ENCODE data around the gene GARNL3.

Gene GARNL3

DNA sequence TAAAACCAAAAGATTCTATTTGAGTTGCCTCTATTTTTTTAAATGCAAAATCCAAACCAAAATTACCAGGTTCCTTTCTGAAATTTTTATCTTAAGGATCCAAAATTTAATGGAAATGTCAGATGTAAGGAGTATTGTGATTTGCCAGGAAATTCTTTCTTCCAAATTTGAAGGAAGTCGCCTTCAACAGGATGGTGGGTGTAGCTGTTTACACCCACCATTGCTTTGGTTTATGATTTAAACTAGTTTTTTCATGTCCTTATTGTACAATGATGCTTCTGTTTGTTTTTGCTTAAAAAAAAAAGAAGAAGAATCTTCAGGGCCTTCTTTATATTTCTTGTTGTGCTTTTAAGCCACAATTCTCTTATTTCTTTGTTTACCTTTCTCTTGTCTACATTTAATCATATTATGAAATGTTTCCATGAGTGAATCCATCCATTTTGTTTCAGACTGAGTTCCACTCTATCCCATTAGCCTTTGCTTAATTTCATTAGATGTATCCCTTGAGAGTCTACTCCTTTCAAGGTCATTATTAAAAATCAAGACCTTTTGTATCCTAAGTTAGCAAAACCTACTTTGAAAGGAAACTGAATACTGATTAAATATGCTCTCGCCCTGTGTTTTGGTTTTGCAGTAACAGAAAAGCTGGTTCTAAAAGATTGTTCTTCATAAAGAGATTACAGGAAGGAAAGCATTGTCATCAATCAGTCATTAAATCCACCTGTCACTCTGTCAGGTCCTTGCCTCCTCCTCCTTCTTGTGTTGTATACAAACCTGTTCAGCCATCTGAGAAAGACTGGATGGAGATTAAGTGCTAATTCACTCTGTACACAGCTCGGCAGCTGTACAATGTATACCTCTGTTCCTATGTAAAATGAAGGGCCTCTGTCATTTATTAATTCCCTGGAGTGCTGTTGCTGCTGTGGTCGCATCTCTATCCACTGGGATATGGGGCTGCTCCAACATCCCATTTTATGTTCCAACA is 86.9 kb downstream of the GARNL3 start:
- no peak for DNase-seq

DNA sequence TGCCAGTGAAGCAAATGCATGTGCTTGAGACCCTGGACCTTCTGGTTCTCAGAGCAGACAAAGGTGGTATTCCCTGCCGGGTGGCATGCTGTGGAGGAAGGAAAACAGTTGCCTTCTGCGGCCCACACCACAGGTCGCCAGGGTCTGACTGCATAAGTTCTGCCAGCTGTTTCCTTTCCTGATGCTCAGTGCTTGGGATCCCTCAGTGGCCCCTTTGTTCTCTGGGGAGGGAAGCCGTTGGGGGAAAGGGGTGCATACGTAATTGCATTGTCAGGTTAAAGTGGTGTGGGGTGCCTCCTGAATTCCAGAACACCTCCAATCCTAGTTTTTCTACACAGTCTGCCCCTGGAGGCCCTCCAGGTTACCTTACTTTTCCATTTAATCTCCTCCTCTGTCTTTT is 89.3 kb downstream of the GARNL3 start:
- no peak for DNase-seq

DNA sequence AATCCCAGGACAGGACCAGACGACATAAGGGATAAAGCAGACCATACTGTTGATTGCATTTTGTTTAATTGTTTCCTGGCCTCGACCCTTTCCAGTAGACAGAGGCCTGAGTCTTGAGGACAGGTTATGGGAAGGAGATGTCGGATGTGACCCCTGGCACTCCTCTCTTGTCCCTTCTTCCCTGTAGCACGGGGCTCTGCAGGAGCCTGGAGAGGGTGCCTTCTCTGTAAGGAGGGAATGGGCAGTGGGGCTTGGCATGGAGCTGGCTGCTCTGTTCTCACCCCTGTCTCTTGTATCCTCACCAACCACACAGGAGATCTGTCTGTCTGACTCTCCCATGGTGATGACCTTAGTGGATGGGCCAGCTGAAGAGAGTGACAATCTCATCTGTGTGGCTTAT is 92.3 kb downstream of the GARNL3 start:
- DNase-seq, result no peak

DNA sequence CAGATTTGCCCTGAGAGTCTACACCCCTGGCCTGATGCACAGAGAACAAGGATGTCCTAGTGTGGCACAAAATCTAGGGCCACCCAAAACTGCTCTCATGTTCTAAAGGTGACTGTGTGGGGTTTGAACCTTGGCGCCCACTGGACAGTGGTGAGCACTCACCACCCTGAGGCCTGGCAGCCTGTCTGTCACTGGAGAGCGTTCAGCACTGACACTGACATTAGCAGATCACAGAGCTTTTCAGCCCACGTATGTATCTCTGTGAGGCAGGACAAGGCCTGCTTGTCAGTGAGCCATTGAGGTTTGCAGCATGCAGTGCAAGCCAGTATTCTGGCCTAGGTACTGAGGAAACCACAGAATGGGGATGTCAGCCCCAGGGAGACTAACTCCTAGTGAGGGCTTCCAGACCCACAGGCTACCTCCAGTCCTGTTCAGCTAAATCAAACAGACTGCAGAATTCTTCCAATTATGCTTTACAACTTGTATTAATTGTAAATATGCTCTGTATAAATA is 93.5 kb downstream of the GARNL3 start:
- no peak for DNase-seq

DNA sequence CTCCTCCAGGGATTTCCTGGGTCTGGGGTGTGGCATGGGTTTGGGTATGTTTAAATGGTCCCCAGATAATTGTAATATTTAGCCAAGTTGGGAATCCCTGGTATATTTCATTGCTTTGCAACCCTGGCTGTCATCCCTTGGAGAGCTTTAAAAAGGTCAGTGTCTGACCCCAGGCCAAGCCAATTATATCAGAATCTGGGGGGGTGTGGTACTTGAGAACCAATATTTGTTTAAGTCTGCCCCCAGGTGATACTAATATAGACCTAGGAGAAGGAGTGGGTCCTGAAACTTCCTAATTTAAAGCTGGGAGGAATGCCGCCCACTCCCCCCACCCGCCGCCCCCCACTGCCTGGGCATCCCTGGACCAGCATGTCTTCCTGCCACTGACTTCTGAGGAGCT is 94.2 kb downstream of the GARNL3 start:
- DNase-seq, result no peak

DNA sequence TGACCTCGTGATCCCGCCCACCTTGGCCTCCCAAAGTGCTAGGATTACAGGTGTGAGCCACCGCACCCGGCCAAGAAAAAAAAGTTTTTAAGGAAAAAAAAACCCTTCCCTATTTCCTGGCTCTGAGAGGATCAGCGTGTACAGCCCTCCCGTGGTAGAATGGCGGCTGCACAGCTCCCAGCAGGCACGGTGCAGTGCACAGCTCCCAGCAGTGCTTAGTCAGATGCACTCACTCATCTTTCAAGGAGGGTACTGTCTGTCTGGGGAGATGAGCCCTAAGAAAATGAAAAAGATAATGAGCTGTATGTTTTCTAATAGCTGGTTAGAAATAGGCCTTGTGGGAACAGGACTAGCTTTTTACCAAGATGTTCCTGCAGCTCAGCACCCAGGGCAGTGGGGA is 95.7 kb downstream of the GARNL3 start:
- DNase-seq, result no peak

DNA sequence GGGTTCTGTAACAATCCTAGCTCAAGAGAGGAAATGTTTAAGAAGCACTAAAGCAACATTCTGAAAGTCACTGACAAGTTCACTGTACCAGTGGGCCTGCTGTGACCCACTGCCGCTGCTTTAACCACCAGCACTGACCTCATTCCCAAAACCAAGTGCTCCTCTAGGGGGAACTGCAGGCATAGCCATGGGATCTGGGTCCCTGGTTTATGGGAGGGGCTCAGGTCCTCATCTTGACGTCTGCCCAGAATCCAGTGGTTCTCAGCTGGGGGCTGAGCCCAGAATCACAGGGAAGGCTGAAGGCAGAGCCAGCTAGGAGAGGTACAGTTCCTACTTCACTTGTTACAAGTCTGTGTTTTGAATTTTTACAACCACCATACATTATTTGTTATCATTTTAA is 96.3 kb downstream of the GARNL3 start:
- DNase-seq, result peak; percentile 4

DNA sequence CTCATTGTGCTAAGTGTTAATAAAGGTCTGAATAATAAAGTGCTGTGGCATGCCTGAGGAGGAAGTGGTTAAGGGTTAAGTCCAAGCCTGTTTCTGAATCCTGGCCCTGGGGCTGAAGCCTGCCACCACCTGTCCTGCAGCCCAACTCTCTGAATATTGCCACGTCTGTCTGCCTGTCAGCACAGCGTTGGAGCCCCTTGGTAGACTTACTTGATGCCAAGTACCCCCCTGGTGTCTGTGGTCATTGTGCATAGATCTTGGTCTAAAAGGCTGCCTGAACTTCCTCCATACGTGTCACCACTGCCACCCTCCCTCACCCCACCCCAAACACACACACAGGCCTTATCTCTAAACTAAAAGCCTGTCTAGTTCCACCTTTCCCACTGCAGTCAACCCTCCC is 97.0 kb downstream of the GARNL3 start:
- DNase-seq, result peak; percentile 2

DNA sequence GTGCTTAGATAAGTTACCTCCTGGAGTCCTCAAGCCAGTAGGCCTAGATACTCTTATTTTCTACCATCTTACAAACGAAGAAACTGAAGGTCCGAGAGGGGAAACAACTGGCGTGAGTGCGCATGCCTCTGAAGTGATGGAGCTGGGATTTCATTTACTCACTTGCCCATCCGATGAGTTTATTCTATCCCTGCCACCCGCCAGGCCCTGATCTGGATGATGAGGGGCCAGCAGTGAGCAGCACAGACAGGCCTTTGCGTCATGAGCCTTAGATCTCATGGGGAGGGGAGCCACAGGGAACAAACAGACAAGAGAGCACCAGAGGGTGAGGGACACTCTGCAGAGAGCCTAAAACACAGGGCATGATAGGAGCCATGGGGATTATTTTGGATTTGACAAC is 98.3 kb downstream of the GARNL3 start:
- no peak for DNase-seq

DNA sequence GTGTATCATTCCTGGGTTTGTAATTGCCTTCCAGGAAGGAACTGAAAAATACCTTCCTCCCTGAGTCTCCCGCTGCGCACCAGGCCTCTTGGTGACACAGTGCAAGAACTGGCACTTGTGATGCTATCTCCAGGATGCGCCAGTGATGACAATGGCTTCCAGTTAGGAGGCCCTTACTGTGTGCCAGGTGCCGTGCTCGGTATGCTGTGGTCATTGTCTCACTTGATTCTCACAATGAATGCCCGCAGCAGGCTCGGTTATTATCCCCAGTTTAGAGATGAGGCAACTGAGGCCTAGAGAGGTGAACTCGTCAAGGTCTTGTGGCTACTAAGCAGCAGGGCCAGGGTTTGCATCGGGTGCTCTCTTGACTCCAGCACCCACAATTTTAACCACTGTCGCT is 100.9 kb downstream of the GARNL3 start:
- DNase-seq, result no peak

DNA sequence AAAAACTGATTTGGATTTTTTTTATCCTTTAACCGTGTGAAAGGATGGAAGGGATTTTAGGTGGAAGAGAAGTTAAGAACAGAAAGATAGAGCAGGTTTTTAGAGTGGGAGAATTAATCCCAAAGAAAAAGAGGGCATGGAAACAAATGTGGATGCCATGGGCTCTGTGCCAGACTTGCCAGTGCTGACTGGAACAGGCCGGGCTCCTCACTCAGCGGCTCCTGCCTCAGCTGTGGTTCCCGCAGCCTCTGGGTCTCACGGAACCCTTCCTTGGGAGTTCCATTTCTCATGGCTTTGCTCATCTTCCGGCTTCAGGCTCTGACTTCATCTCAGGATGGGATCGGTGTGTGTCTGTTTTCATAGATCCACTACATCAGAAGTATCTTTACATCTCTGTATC is 102.0 kb downstream of the GARNL3 start:
- no peak for DNase-seq

DNA sequence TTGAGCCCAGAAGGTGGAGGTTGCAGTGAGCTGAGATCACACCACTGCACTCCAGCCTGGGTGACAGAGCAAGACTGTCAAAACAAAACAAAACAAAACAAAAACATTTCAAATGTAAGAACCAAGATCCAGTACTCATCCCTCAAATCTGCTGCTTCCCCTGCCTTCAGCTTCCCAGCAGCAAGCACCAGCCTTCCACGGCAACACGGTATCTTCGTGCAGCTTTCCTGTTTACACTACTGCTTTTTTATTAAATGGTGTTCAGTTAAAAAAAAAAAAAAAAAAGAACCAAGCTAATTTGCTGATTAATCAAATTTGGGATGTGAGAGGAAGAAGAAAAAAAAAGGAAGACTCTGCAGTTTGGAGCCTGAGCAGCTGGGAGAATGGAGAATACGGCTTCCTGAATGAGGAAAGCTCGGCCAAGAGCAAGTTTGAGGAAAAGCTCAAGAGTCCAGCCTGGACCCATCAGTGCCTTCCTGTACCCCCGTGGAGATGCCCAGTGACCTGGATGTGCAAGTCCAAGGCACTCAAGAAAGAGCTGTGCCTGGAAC is 104.4 kb downstream of the GARNL3 start:
- DNase-seq, result peak; percentile 26

DNA sequence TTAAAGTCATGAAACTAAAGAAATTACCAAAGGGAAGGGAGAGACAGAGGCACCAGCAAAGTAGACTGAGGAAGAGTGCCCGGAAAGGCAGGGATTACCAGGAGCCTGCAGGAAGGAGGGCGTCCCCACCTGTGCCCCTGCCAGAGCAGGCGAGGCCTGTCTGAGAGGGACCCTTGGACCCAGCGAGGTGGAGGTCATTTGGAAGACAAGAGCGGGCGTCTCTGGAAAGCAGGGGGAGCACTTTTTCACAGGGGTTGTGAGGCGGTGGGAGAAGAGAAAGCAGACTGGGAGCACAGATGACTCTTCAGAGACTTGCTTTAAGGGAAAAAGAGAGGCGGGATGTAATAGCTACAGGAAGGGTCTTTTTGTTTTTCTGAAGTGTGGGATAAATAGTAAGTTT is 104.9 kb downstream of the GARNL3 start:
- DNase-seq, result no peak

DNA sequence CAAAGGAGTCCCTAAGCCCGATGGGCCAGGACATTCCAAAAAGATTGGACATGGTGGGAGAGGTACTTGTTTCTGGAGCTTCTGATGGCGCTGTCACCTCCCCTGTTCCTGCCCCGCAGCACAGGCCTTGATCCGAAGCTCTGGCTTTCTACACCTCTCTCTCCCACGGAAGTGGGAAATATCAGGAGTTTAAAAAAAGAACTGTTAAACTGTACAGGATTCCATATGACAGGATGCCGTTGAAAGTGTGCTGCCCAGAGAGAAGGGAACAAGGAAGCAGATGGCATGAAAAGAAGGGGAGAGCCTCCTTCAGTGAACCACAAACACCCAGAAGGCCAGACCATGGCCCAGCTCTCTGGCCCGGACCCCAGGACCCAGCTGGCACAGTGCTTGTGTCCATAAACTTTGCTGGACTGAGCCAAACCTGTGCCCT is 105.6 kb downstream of the GARNL3 start:
- no peak for DNase-seq

DNA sequence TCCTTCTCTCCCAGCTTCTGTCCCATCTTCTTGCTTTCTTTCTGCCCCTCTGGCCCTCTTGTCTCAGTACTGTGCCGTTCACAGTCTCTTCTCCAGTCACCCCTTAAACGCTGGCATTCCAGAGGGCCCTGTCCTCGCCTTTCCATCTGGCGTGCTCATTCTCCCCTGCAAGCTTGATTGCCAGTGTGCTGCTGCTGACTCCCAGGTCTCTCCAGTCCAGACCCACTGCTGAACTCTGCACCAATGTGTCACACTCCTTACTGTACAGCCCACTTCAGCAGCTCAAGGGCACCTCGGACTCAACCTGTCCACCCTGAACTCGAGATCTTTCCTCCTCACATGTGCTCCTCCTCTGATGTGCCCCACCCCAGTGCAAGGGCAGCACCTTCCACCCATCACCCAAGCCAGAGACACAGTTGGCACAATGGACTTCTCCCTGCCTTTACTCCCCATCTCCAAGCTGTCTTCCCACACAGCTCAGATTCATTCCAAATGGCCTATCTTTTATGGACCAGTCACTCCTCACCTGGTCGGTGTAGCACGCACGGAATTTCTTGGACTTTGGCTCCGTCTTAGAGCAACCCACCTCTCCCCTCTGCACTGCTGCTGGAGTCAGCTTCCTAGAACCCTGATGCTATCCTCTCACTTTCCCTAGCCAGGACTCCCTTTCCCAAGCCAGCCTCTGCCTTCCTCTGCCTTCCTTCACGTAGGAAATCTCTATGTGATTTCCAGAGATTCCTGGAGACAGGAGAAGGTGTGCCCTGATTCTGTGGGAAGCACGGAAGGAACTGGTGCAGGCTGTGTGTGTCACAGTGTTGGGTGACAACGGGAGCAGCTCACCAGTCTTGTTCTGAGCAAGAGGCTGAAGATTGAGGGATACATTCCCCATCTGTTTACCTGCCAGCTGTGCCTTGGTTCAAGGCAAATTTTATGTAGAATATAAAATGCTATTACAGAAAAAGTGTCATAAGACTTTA is 106.4 kb downstream of the GARNL3 start:
- DNase-seq, result no peak

DNA sequence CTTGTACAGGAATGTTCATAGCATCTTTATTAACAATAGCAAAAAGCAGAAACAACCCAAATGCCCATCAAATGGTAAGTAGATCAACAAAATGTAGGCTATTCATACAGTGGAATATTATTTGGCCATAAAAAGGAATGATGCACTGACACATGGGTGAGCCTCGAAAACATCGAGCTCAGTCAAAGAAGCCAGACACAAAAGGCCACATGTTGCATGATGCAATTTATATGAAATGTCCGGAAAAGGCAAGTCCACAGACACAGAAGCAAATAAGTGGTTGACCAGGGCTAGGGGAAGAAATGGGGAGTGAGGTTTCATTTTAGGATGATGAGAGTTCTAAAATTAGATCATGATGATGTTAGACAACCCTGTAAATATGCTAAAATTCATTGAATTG is 115.9 kb downstream of the GARNL3 start:
- no peak for DNase-seq

DNA sequence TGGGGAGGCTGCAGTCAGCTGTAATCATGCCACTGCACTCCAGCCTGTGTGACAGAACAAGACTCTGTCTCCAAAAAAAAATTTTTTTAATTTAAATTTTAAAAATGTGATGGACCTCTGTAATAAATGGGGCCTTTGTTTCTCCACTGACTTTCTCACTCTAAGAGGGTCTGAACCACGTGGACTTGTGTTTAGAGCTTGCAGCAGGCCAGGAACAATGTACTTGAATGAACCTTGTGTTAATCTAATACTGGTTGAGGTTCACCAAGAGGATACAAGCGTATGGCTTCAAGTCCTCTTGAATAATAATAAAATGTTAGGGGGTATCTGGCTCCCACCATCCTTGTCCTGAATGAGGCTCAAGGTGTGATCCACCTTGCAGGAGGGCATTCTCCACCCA is 118.0 kb downstream of the GARNL3 start:
- DNase-seq, result no peak

DNA sequence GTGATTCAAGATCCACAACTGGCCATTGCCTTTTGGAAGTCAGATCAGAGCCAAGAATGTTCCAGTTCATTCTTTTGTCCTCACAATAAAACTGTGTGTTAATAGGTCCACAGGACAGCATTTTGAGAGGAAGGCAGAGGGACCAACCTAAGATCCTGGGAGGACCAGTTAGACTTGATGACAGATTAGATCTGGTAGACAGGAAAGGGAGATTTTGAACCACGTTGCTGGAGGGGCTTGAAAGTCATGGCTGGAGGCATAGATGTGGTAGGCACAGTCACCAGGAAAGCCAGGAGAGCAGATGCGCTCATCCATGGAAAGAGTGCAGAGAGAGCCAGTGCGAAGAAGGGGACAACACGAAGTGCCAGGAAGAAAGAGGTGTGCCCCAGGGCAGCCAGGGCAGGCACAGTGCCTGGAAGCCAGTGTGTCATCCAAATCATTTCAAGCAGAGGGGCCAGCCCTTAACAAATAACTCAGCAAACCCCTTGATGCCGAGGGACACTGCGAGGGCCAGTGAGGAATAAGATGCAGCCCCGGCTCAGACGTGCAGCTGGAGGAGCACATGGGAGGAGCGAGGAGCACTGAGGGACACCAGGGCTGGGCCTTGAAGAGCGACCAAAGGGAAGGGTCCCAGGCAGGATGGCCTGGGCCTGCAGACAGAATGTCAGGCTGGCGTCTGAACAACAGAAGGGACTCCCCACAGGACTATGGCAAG is 119.6 kb downstream of the GARNL3 start:
- DNase-seq, result no peak

DNA sequence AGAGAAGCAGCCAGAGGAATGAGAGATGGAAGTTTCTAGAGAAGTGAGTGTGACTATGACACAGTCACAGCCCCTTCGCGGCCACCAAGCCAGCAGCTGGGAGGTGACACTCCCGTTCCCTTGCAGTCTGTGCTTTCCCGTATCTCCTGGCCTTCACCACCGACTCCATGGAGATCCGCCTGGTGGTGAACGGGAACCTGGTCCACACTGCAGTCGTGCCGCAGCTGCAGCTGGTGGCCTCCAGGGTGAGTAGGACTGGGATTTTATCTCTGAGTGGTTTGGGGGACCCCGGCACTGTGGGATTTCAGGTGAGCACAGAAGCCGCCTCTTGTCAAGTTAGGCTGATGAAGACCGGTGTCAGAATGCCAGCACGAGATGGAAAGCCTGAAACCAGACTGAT is 120.3 kb downstream of the GARNL3 start:
- no peak for DNase-seq

DNA sequence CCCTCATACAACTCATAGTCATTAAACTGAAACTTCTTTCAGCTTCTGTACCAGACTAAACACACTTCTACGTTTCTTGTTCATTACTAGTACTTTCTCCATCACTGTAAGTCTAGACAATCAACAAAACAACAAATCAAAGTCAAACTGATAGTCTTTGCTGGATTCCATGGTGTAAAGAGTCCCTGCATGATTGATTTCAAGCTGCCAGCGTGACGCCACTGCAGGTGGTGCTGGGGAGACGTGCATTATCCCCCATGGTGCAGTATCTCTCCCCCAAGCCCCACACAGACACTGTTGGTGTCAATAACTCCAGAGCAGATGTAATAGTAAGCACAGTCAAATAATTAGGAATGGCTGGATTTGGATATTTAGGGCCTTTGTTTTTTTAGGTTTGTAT is 121.7 kb downstream of the GARNL3 start:
- DNase-seq, result no peak

DNA sequence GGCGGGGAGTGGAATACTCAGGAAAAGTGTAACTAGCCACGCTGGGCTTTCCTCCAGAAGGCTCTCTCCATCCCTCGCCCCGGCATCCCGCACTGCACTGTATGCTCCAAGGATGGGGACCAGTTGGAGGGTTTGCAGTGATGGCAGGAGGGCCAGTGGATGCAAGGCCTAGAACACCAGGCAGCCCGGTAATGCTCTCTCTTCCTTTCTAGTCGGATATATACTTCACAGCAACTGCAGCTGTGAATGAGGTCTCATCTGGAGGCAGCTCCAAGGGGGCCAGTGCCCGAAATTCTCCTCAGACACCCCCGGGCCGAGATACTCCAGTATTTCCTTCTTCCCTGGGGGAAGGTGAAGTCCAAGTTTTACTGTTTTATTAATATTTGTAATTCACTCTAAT is 122.4 kb downstream of the GARNL3 start:
- no peak for DNase-seq
